PFSK-1 (cell line): ENCODE measurements around the gene RAB11A.

Source experiments
- FOXP2 ChIP-seq: optimal IDR thresholded peaks from 2 replicates; pipeline ENCODE3; 2011; ENCODE audit warnings: borderline replicate concordance, control low read depth, inconsistent platforms; ENCODE audit not compliant: insufficient read depth; ENCODE audit errors: extremely low read length, extremely low read depth
- POLR2AphosphoS5 ChIP-seq: IDR thresholded peaks from 2 replicates; pipeline ENCODE4 v1.6.1; 2012; ENCODE audit warnings: low read depth, mild to moderate bottlenecking, control low read depth, low read length, moderate library complexity
- REST ChIP-seq, 2 experiments: IDR thresholded peaks; 2 replicates each; pipeline versions ENCODE4 v1.6.1 to v1.8.0; 2011 to 2012; ENCODE audit warnings: low read depth in 2 of 2, low read length in 2 of 2, control low read depth in 1 of 2, inconsistent platforms in 1 of 2, mild to moderate bottlenecking in 1 of 2, moderate library complexity in 1 of 2; ENCODE audit not compliant: insufficient read depth in 1 of 2
- SIN3A ChIP-seq: IDR thresholded peaks from 2 replicates; pipeline ENCODE4 v1.6.1; 2012; ENCODE audit warnings: mild to moderate bottlenecking, low read length, moderate library complexity, borderline replicate concordance; ENCODE audit not compliant: insufficient read depth
- TAF1 ChIP-seq: IDR thresholded peaks from 2 replicates; pipeline ENCODE4 v1.6.1; 2012; ENCODE audit warnings: low read length, control low read depth, borderline replicate concordance; ENCODE audit not compliant: insufficient read depth

Gene RAB11A

GRCh38 chr15:65926459-65926858 lies 57.2 kb downstream of the RAB11A start:
- TF ChIP-seq POLR2AphosphoS5 = no peak
- no peak for TF ChIP-seq SIN3A
- TF ChIP-seq REST (IDR thresholded peaks at IDR 0.05; ENCODE audit: insufficient read depth in 1 of 2, low read depth in 2 of 2, low read length in 2 of 2) = no peak
- no peak for TF ChIP-seq TAF1
- no peak for TF ChIP-seq FOXP2

- TF ChIP-seq SIN3A (no peak), REST (IDR thresholded peaks at IDR 0.05; ENCODE audit: insufficient read depth in 1 of 2, low read depth in 2 of 2, low read length in 2 of 2) (no peak), TAF1 (no peak), POLR2AphosphoS5 (no peak), FOXP2 (no peak)
These were observed 57.6 kb downstream of the RAB11A start for GRCh38 chr15:65926899-65927298.

GRCh38 chr15:65927545-65927944 lies 58.3 kb downstream of the RAB11A start:
- no peak for TF ChIP-seq REST (IDR thresholded peaks at IDR 0.05; ENCODE audit: insufficient read depth in 1 of 2, low read depth in 2 of 2, low read length in 2 of 2)
- no peak for TF ChIP-seq TAF1
- TF ChIP-seq POLR2AphosphoS5 = no peak

DNA sequence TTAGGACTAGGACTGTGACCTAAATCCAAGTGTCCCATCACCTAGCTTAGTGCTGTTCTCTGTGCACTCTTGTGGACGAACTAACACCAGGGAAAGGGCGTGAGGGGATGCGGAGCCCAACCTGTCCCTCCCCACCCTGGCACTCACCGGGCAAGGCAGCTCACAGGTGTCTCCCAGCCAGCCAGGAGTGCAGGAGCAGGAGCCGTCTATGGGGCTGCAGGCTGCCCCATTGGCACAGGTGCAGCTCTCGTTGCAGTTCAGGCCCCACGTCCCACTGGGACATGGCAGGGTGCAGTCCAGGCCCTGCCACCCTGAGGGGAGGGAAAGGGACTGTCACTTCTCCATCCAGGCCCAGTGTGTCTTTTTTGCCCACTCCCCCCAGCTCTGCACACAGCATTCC lies 60.3 kb downstream of the RAB11A start:
- TF ChIP-seq FOXP2 (no peak), REST (IDR thresholded peaks at IDR 0.05; ENCODE audit: insufficient read depth in 1 of 2, low read depth in 2 of 2, low read length in 2 of 2) (no peak), TAF1 (no peak)

GRCh38 chr15:65930134-65930533 lies 60.8 kb downstream of the RAB11A start:
- no peak for TF ChIP-seq POLR2AphosphoS5
- TF ChIP-seq SIN3A = no peak
- TF ChIP-seq FOXP2 = no peak
- TF ChIP-seq TAF1 = no peak
- no peak for TF ChIP-seq REST (IDR thresholded peaks at IDR 0.05; ENCODE audit: insufficient read depth in 1 of 2, low read depth in 2 of 2, low read length in 2 of 2)
